GM12874 (cell line): ENCODE data around the gene HS3ST1.

ENCODE experiments used
- TF ChIP-seq, protein P1 (sequence below): IDR thresholded peaks from 2 replicates; pipeline ENCODE4 v1.5.1; 2011; ENCODE audit warnings: low read depth, mild to moderate bottlenecking, control low read depth, low read length, moderate library complexity; ENCODE audit not compliant: insufficient read depth

The HS3ST1 gene

DNA sequence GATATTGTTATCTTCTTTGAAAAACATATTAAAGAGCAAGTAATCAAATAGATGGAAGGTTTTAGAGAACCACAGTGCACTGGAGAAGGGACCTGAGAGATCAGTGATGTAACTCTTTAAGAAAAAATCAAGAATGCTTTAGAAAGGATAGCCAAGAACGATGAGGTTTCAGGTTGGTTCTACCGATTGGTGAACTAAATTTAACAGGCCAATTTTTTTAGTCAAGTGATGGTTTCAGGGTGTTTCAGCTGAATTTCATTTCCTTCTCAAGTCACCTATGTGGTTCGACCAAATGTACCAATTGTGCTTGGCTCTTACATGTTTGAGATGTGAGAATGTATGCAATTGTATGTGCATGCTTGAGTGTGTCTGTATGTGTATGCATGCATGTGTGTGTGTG, 26.5 kb downstream of the HS3ST1 start:
- TF ChIP-seq, protein P1, sequence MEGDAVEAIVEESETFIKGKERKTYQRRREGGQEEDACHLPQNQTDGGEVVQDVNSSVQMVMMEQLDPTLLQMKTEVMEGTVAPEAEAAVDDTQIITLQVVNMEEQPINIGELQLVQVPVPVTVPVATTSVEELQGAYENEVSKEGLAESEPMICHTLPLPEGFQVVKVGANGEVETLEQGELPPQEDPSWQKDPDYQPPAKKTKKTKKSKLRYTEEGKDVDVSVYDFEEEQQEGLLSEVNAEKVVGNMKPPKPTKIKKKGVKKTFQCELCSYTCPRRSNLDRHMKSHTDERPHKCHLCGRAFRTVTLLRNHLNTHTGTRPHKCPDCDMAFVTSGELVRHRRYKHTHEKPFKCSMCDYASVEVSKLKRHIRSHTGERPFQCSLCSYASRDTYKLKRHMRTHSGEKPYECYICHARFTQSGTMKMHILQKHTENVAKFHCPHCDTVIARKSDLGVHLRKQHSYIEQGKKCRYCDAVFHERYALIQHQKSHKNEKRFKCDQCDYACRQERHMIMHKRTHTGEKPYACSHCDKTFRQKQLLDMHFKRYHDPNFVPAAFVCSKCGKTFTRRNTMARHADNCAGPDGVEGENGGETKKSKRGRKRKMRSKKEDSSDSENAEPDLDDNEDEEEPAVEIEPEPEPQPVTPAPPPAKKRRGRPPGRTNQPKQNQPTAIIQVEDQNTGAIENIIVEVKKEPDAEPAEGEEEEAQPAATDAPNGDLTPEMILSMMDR = no peak

DNA sequence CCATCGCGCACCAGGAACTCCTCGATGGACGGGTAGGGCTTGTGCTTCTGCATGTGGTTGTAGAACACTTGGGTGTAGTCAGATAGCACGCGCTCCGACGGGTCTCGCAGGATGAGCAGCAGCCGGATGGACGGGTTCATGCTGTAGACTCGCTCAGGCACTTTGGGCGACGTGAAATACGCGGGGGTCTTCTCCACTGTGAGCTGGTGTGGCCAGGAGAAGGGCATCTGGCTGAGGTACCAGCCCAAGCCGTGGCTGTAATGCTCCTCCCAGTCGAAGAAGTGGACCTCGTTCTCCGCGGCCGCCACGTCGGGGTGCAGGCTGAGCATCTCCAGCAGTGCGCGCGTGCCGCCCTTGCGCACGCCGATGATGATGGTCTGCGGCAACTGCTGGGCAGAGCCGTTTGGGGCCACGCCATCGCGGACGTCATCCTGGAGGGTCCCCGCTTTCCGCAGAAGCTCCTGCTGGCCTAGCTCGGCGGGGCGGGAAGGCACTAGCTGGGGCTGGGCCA, 29.2 kb downstream of the HS3ST1 start:
- TF ChIP-seq, protein P1 = no peak

DNA sequence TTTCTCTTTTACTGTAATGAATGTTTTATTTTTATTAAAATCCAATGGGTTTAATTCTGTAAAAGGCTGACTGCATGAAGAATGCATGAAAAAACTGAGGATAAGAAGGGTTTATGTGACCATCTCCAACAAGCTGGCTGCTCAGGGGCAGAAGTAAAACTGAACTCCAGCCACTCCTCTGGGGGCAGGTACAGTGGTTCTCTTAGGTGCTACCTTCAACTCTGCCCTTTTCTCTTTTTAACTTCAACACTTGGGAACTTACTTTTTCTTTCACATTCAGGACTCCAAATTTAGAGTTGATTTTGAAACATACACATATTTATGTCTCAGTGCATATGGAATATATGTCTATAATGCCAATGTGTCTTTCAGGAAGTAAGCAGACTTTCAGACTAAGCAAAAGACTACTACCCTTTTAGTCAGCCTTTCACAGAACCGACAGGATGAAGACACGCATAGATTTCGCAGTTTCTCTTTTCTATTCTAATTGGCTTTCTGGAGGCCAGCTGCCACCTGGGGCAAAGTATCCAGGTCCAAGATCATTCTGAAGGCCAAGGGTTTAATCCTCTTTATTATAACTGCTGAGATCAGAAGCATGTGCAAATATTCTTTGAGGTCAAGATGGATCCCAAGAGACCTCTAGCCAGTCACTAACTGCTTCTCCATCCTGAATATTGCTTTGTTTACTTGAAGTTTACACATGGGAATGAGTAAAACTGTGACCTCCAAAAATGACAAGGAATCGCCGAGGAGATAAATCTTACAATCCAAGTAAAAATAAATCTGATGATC, 30.7 kb downstream of the HS3ST1 start:
- TF ChIP-seq, protein P1 = no peak

DNA sequence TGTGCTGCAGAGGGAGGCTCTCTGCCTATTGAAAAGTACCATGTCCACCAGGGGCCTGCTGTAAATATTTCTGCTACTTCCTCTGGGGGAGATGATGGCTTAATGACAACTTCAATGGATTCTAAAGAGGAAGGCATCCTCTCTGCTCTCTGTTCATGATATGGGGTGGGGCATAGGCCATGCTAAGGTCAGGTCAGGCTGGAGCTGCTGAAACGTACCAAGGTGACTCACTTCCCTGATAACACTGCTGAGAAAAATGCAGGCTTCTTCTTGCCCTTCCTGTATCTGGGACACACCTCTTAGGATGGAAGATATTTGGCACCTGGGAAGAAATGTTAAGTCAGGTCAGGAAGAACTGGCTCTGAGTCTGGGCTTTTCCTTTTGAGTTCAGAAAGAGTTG, 31.5 kb downstream of the HS3ST1 start:
- TF ChIP-seq, protein P1 = no peak

DNA sequence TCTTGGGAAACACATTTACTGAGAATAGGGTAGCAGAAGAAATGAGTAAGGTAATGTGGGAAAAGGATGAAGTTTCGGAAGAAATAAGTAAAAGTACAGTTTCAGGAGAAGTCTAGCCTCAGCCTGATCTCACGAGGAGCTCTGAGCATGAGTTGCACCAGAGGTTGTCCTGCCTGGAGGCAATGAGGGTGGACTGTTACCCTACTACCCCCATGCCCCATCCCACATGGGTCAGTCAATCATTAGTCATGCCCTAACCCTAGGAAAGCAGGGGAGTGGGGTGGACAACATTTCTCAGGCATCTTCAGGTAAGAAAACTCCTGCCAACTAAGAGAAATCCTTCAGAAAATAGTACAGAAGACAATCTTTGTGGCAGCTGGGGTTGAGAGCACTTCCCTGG, 35.1 kb downstream of the HS3ST1 start:
- TF ChIP-seq, protein P1 = no peak

DNA sequence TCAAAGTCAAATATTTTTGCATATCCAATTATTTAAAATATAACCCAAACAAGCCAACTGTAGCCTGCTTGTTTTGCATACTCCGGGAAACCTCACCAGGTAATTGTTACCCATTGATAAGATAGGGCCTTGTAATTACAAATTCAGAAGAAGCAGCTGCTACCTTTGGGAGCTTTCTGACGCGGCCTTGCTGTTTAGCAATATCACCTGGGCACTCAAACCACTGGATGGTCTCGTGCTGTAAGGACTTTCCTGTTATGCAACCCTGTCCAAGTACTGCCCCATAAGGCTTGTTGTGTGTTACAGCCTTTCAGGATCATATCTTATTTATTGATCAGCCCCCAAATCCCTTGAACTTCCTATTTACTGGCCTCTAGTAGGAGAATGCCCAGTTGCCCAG, 52.1 kb downstream of the HS3ST1 start:
- TF ChIP-seq, protein P1 = no peak

DNA sequence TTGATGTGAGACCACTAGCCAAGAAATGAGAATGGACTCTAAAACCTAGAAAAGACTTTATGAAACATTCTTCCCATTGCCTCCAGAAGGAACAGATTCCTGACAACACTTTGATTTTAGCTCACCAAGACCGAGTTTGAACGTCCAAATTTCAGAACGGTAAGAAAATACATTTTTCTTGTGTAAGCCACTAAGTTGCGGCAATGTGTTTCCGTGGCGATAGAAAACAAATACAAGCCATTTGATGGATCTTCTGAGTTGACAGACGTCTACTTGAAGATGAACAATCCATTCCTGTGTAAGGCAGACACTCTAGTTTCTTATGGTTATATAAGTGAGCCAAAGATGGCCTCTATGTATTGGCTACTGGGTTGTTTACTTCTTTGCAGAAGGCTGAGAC, 52.5 kb downstream of the HS3ST1 start:
- TF ChIP-seq, protein P1 = no peak
